ENCODE data around the gene ZSWIM4.
"Not testable (repeated sequence)": the region's sequence is repeated elsewhere in the genome, so short reads cannot be mapped to it uniquely, and the experiment has no call there.

The ZSWIM4 gene

GRCh38 chr19:13779794-13780193 lies 15.4 kb upstream of the ZSWIM4 start:
- H2AK5ac ChIP-seq (ENCODE audit: low read length); H2AFZ ChIP-seq (ENCODE audit: insufficient read depth, low read length, poor library complexity); H3K4ac ChIP-seq (ENCODE audit: low read depth, low read length); H3K14ac ChIP-seq (ENCODE audit: low read length); H3K79me1 ChIP-seq (ENCODE audit: low read length); H3K4me2 ChIP-seq (ENCODE audit: low read length); H4K8ac ChIP-seq (ENCODE audit: low read depth, low read length); H2BK120ac ChIP-seq (ENCODE audit: insufficient read depth, low read length, poor library complexity); H3K27ac ChIP-seq (ENCODE audit: low read depth, low read length); H3K9me3 ChIP-seq (ENCODE audit: insufficient read depth, low read depth, low read length); H3K23ac ChIP-seq (ENCODE audit: low read length); H3K18ac ChIP-seq (ENCODE audit: low read length); H3K79me2 ChIP-seq (ENCODE audit: control insufficient read depth, insufficient read depth, low read length, poor library complexity); H3K27me3 ChIP-seq (ENCODE audit: insufficient read depth, low read length); DNase-seq; H3K9ac ChIP-seq (ENCODE audit: low read length); H4K12ac ChIP-seq (ENCODE audit: low read depth, low read length); H2BK12ac ChIP-seq (ENCODE audit: low read length); H3K4me1 ChIP-seq (ENCODE audit: control insufficient read depth in 1 of 2, insufficient read depth in 2 of 2, low read length in 2 of 2); H3K4me3 ChIP-seq (ENCODE audit: low read depth, low read length); H2BK5ac ChIP-seq (ENCODE audit: low read depth, low read length, poor library complexity); H4K91ac ChIP-seq (ENCODE audit: low read depth, low read length): not testable (repeated sequence)
- peaks cover 27 to 33% of the 10 kb centered on the region in 2 experiments for H3K36me3 ChIP-seq (ENCODE audit: control insufficient read depth in 1 of 2, insufficient read depth in 2 of 2, low read length in 2 of 2)
- WGBS (ENCODE audit: extremely low coverage, insufficient coverage, insufficient read length) = no CpG with 5 or more reads among the region's 8 CpGs

GRCh38 chr19:13781547-13781946 lies 13.7 kb upstream of the ZSWIM4 start:
- Histone ChIP-seq H3K9me3 (ENCODE audit: insufficient read depth, low read depth, low read length) (peaks cover 4% of the 10 kb centered on the region), H3K9ac (ENCODE audit: low read length) (no peak overlapping the region), H3K36me3 (ENCODE audit: control insufficient read depth in 1 of 2, insufficient read depth in 2 of 2, low read length in 2 of 2) (peaks cover 23 to 27% of the 10 kb centered on the region in 2 experiments), H3K23ac (ENCODE audit: low read length) (no peak overlapping the region), H2AK5ac (ENCODE audit: low read length) (no peak overlapping the region), H4K91ac (ENCODE audit: low read depth, low read length) (no peak overlapping the region), H3K4ac (ENCODE audit: low read depth, low read length) (no peak overlapping the region), H2AFZ (ENCODE audit: insufficient read depth, low read length, poor library complexity) (no peak overlapping the region), H4K12ac (ENCODE audit: low read depth, low read length) (no peak overlapping the region), H3K4me1 (ENCODE audit: control insufficient read depth in 1 of 2, insufficient read depth in 2 of 2, low read length in 2 of 2) (peaks cover 3% of the 10 kb centered on the region in 2 experiments), H3K27me3 (ENCODE audit: insufficient read depth, low read length) (no peaks in the 10 kb centered on the region), H3K14ac (ENCODE audit: low read length) (no peak overlapping the region), H2BK5ac (ENCODE audit: low read depth, low read length, poor library complexity) (no peak overlapping the region), H3K27ac (ENCODE audit: low read depth, low read length) (no peak overlapping the region), H4K8ac (ENCODE audit: low read depth, low read length) (no peak overlapping the region), H3K18ac (ENCODE audit: low read length) (no peak overlapping the region), H3K79me2 (ENCODE audit: control insufficient read depth, insufficient read depth, low read length, poor library complexity) (peaks cover 2% of the 10 kb centered on the region), H3K4me3 (ENCODE audit: low read depth, low read length) (no peak overlapping the region), H3K79me1 (ENCODE audit: low read length) (peaks cover 6% of the 10 kb centered on the region), H3K4me2 (ENCODE audit: low read length) (no peak overlapping the region), H2BK120ac (ENCODE audit: insufficient read depth, low read length, poor library complexity) (no peak overlapping the region), H2BK12ac (ENCODE audit: low read length) (no peak overlapping the region)
- DNase-seq = peak; percentile 90 to 93
- no CpG with 5 or more reads among the region's 5 CpGs for WGBS (ENCODE audit: extremely low coverage, insufficient coverage, insufficient read length)

DNA sequence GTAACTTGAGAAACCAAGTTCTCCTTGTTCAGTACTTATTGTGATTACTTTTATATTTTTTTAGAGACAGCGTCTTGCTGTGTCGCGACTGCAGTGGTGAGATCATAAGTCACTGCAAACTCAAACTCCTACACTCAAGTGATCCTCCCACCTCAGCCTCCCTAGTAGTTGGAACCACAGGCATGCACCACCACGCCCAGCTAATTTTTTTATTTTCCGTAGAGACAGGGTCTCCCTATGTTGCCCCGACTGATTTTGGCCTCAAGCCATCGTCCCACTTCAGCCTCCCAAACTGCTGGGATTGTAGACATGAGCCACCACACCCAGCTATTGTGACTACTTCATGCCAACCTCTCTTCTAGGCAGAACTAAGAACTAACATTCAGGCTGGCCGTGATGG lies 12.7 kb upstream of the ZSWIM4 start:
- DNase-seq = no peak
- no peak overlapping the region for H3K18ac ChIP-seq (ENCODE audit: low read length)
- no peak overlapping the region for H3K4me2 ChIP-seq (ENCODE audit: low read length)
- WGBS (ENCODE audit: extremely low coverage, insufficient coverage, insufficient read length) = no CpG with 5 or more reads among the region's 8 CpGs
- peaks cover 4 to 6% of the 10 kb centered on the region in 2 experiments for H3K4me1 ChIP-seq (ENCODE audit: control insufficient read depth in 1 of 2, insufficient read depth in 2 of 2, low read length in 2 of 2)
- peaks cover 2% of the 10 kb centered on the region for H3K79me2 ChIP-seq (ENCODE audit: control insufficient read depth, insufficient read depth, low read length, poor library complexity)
- H4K12ac ChIP-seq (ENCODE audit: low read depth, low read length) = no peak overlapping the region
- H2BK120ac ChIP-seq (ENCODE audit: insufficient read depth, low read length, poor library complexity) = no peak overlapping the region
- peaks cover 19 to 20% of the 10 kb centered on the region in 2 experiments for H3K36me3 ChIP-seq (ENCODE audit: control insufficient read depth in 1 of 2, insufficient read depth in 2 of 2, low read length in 2 of 2)
- no peak overlapping the region for H3K27ac ChIP-seq (ENCODE audit: low read depth, low read length)
- H4K8ac ChIP-seq (ENCODE audit: low read depth, low read length) = no peak overlapping the region
- no peak overlapping the region for H3K23ac ChIP-seq (ENCODE audit: low read length)
- H3K9ac ChIP-seq (ENCODE audit: low read length) = no peak overlapping the region
- H2AFZ ChIP-seq (ENCODE audit: insufficient read depth, low read length, poor library complexity) = no peak overlapping the region
- peak overlapping the region; percentile 5 for H2BK12ac ChIP-seq (ENCODE audit: low read length)
- H3K14ac ChIP-seq (ENCODE audit: low read length) = no peak overlapping the region
- H2AK5ac ChIP-seq (ENCODE audit: low read length) = no peak overlapping the region
- no peak overlapping the region for H4K91ac ChIP-seq (ENCODE audit: low read depth, low read length)
- peaks cover 4% of the 10 kb centered on the region for H3K9me3 ChIP-seq (ENCODE audit: insufficient read depth, low read depth, low read length)
- H3K4me3 ChIP-seq (ENCODE audit: low read depth, low read length) = no peak overlapping the region
- H3K4ac ChIP-seq (ENCODE audit: low read depth, low read length) = no peak overlapping the region
- H2BK5ac ChIP-seq (ENCODE audit: low read depth, low read length, poor library complexity) = no peak overlapping the region
- H3K79me1 ChIP-seq (ENCODE audit: low read length) = peaks cover 6% of the 10 kb centered on the region
- no peaks in the 10 kb centered on the region for H3K27me3 ChIP-seq (ENCODE audit: insufficient read depth, low read length)

GRCh38 chr19:13783565-13784500 lies 11.4 kb upstream of the ZSWIM4 start:
- no peak overlapping the region for H3K4ac ChIP-seq (ENCODE audit: low read depth, low read length)
- H4K8ac ChIP-seq (ENCODE audit: low read depth, low read length) = no peak overlapping the region
- H3K36me3 ChIP-seq (ENCODE audit: control insufficient read depth in 1 of 2, insufficient read depth in 2 of 2, low read length in 2 of 2) = peaks cover 6 to 8% of the 10 kb centered on the region in 2 experiments
- H3K14ac ChIP-seq (ENCODE audit: low read length) = no peak overlapping the region
- H3K79me2 ChIP-seq (ENCODE audit: control insufficient read depth, insufficient read depth, low read length, poor library complexity) = peaks cover 2% of the 10 kb centered on the region
- no peak overlapping the region for H3K4me3 ChIP-seq (ENCODE audit: low read depth, low read length)
- peaks cover 10 to 13% of the 10 kb centered on the region in 2 experiments for H3K4me1 ChIP-seq (ENCODE audit: control insufficient read depth in 1 of 2, insufficient read depth in 2 of 2, low read length in 2 of 2)
- no peak overlapping the region for H2AFZ ChIP-seq (ENCODE audit: insufficient read depth, low read length, poor library complexity)
- no peak overlapping the region for H2BK12ac ChIP-seq (ENCODE audit: low read length)
- H3K9ac ChIP-seq (ENCODE audit: low read length) = no peak overlapping the region
- DNase-seq = no peak
- no peak overlapping the region for H4K12ac ChIP-seq (ENCODE audit: low read depth, low read length)
- no peak overlapping the region for H3K23ac ChIP-seq (ENCODE audit: low read length)
- H3K18ac ChIP-seq (ENCODE audit: low read length) = no peak overlapping the region
- peaks cover 4% of the 10 kb centered on the region for H3K9me3 ChIP-seq (ENCODE audit: insufficient read depth, low read depth, low read length)
- H2BK120ac ChIP-seq (ENCODE audit: insufficient read depth, low read length, poor library complexity) = no peak overlapping the region
- H3K79me1 ChIP-seq (ENCODE audit: low read length) = peaks cover 15% of the 10 kb centered on the region
- H2BK5ac ChIP-seq (ENCODE audit: low read depth, low read length, poor library complexity) = no peak overlapping the region
- no peak overlapping the region for H3K27ac ChIP-seq (ENCODE audit: low read depth, low read length)
- no peaks in the 10 kb centered on the region for H3K27me3 ChIP-seq (ENCODE audit: insufficient read depth, low read length)
- no peak overlapping the region for H3K4me2 ChIP-seq (ENCODE audit: low read length)
- H2AK5ac ChIP-seq (ENCODE audit: low read length) = no peak overlapping the region
- no CpG with 5 or more reads among the region's 18 CpGs for WGBS (ENCODE audit: extremely low coverage, insufficient coverage, insufficient read length)
- no peak overlapping the region for H4K91ac ChIP-seq (ENCODE audit: low read depth, low read length)

All from trophoblast cell (in vitro differentiated cells and primary cell).